CD4-positive, alpha-beta T cell (primary cell): ENCODE results near the gene COL1A1. TPM values are rescaled to one million over a fixed set of nuclear protein-coding genes. Genes with fewer than 3 reads are reported as not detected.

Experiments
- ATAC-seq: fragments of 200-7000 bp; cut with Tn5 transposase; one replicate; pipeline ENCODE4 v1.10.0; 2022; ENCODE audit warnings: mild to moderate bottlenecking; ENCODE audit not compliant: poor library complexity
- CTCF ChIA-PET: fragments of 350-600 bp; sonication (Branson Sonifier 250); formaldehyde crosslinking; loops from one replicate; lab custom pipeline; 2021; ENCODE audit warnings: antibody characterized with exemption, inconsistent platforms; lab: Charles Lee
- POLR2A ChIA-PET: fragments of 350-600 bp; sonication (Branson Sonifier 250); formaldehyde crosslinking; loops from one replicate; lab custom pipeline; 2021; ENCODE audit warnings: antibody characterized with exemption, inconsistent platforms; lab: Charles Lee
- DNase-seq, 14 experiments: peaks; one replicate each; pipeline ENCODE4 v3.0.0-alpha.2; 2013 to 2020; ENCODE audit warnings: mixed read lengths in 2 of 14
- H3K27ac ChIP-seq, 2 donors: one replicate each; pipeline versions ENCODE4 v1.5.1 to v1.7.0; 2013; ENCODE audit warnings: low read length in 2 of 2, low read depth in 1 of 2, mild to moderate bottlenecking in 1 of 2
- H3K27me3 ChIP-seq, 2 experiments: 1 replicate in 1 of 2; 2 replicates in 1 of 2; pipeline versions ENCODE4 v1.6.1 to v1.7.0; 2013; ENCODE audit warnings: low read length in 2 of 2, control low read depth in 1 of 2, mild to moderate bottlenecking in 1 of 2, moderate library complexity in 1 of 2; ENCODE audit not compliant: insufficient read depth in 2 of 2, control insufficient read depth in 1 of 2
- H3K36me3 ChIP-seq: one replicate; pipeline ENCODE4 v1.6.1; 2013; ENCODE audit warnings: low read length, control low read depth; ENCODE audit not compliant: insufficient read depth
- H3K4me1 ChIP-seq: one replicate; pipeline ENCODE4 v1.6.1; 2013; ENCODE audit warnings: low read length, control low read depth; ENCODE audit not compliant: insufficient read depth
- H3K4me3 ChIP-seq: one replicate; pipeline ENCODE4 v1.5.1; 2013; ENCODE audit warnings: mild to moderate bottlenecking, low read length, moderate library complexity
- H3K9me3 ChIP-seq, 2 experiments: 1 replicate in 1 of 2; 2 replicates in 1 of 2; pipeline versions ENCODE4 v1.6.1 to v1.7.0; 2013; ENCODE audit warnings: low read length in 2 of 2, mild to moderate bottlenecking in 2 of 2, control low read depth in 1 of 2, moderate library complexity in 1 of 2; ENCODE audit not compliant: control insufficient read depth in 1 of 2, insufficient read depth in 1 of 2
- H3K27ac Mint-ChIP-seq: one replicate; pipeline ENCODE4 v1.8.0; 2020; ENCODE audit warnings: mixed read lengths
- H3K27me3 Mint-ChIP-seq: one replicate; pipeline ENCODE4 v1.8.0; 2021; ENCODE audit warnings: mixed read lengths
- H3K36me3 Mint-ChIP-seq: one replicate; pipeline ENCODE4 v1.8.0; 2021; ENCODE audit warnings: low read depth, mixed read lengths
- H3K4me1 Mint-ChIP-seq: one replicate; pipeline ENCODE4 v1.8.0; 2021; ENCODE audit warnings: low read depth, mixed read lengths
- H3K4me3 Mint-ChIP-seq: one replicate; pipeline ENCODE4 v1.8.0; 2020; ENCODE audit warnings: mild to moderate bottlenecking, mixed read lengths
- H3K9me3 Mint-ChIP-seq: one replicate; pipeline ENCODE4 v1.8.0; 2020; ENCODE audit warnings: mixed read lengths
- CTCF ChIP-seq: fragments of 200-600 bp; IDR thresholded peaks from one replicate; pipeline ENCODE4 v1.8.0; 2022; ENCODE audit warnings: antibody characterized with exemption, mild to moderate bottlenecking
- intact Hi-C, 2 experiments: fragments of 100-400 bp; cut with DNase I in 1 of 2; cut with micrococcal nuclease in 1 of 2; formaldehyde crosslinking; loops; one replicate each; pipeline versions ENCODE4 v1.15.1 to v1.9.0; 2023 to 2025; cut with DNase I, micrococcal nuclease
- total RNA-seq, 174 experiments: library from RNA in 2 of 174; stranded (reverse) in 2 of 174; gene quantifications; one replicate each; pipeline ENCODE4 v1.2.3 and lab custom pipeline; 2021 to 2026

Gene COL1A1
- total RNA-seq, 2 experiments from 2014 or later: 10.0 to 11.4 TPM

GRCh38 chr17:50177983-50178834 lies 23.2 kb downstream of the COL1A1 start:
- H3K27ac ChIP-seq: no peak overlapping the region
- H3K9me3 ChIP-seq: no peaks in the 10 kb centered on the region
- POLR2A ChIA-PET: interaction anchor here (0.7 to 1.1 kb wide), 3 partner anchors 16 to 61 kb away, joined by 3 read pairs; no protein-coding TSS in a partner anchor
- H3K27me3 Mint-ChIP-seq: no peaks in the 10 kb centered on the region
- H3K4me3 ChIP-seq: no peak overlapping the region
- no peaks in the 10 kb centered on the region for H3K36me3 Mint-ChIP-seq
- ATAC-seq (peak; percentile 92), DNase-seq (peak; percentile 23 to 77 (median 40))
- H3K36me3 ChIP-seq: no peaks in the 10 kb centered on the region
- no peaks in the 10 kb centered on the region for H3K27me3 ChIP-seq
- no peaks in the 10 kb centered on the region for H3K9me3 Mint-ChIP-seq
- H3K4me3 Mint-ChIP-seq: peak overlapping the region; percentile 39
- peak; percentile 58 for TF ChIP-seq CTCF
- no peak overlapping the region for H3K27ac Mint-ChIP-seq
- CTCF ChIA-PET: interaction anchor here (1.0 to 2.2 kb wide), 4 partner anchors 19 to 84 kb away, joined by 4 to 7 read pairs (median 6); no protein-coding TSS in a partner anchor
- peaks cover 12% of the 10 kb centered on the region for H3K4me1 ChIP-seq
- intact Hi-C loops: loop anchor here in 1 of 2 experiments (5.0 kb wide), 1 partner anchor 36 kb away; no protein-coding TSS in a partner anchor
- peaks cover 16% of the 10 kb centered on the region for H3K4me1 Mint-ChIP-seq

GRCh38 chr17:50177476-50177875 lies 24.0 kb downstream of the COL1A1 start:
- Histone ChIP-seq H3K4me3 (no peak overlapping the region), H3K4me1 (peaks cover 11% of the 10 kb centered on the region), H3K36me3 (no peaks in the 10 kb centered on the region), H3K27ac (no peak overlapping the region), H3K9me3 (no peaks in the 10 kb centered on the region), H3K27me3 (no peaks in the 10 kb centered on the region)
- Mint-ChIP-seq H3K4me1 (peaks cover 11% of the 10 kb centered on the region), H3K27ac (no peak overlapping the region), H3K36me3 (no peaks in the 10 kb centered on the region), H3K27me3 (no peaks in the 10 kb centered on the region), H3K9me3 (no peaks in the 10 kb centered on the region), H3K4me3 (no peak overlapping the region)
- TF ChIP-seq CTCF: no peak
- DNase-seq: no peak
- CTCF ChIA-PET: interaction anchor here (1.5 to 2.2 kb wide), 3 partner anchors 20 to 84 kb away, joined by 4 to 6 read pairs (median 5); no protein-coding TSS in a partner anchor
- POLR2A ChIA-PET: interaction anchor here (0.7 to 1.1 kb wide), 3 partner anchors 15 to 60 kb away, joined by 3 read pairs; no protein-coding TSS in a partner anchor
- intact Hi-C loops: loop anchor here in 1 of 2 experiments (5.0 kb wide), 1 partner anchor 35 kb away; no protein-coding TSS in a partner anchor
- no peak for ATAC-seq

GRCh38 chr17:50176559-50177357 lies 24.7 kb downstream of the COL1A1 start:
- POLR2A ChIA-PET: interaction anchor here (1.0 to 1.1 kb wide), 2 partner anchors 15 to 25 kb away, joined by 3 read pairs; no protein-coding TSS in a partner anchor
- no peak overlapping the region for H3K4me3 ChIP-seq
- DNase-seq (no peak), ATAC-seq (no peak)
- peaks cover 11% of the 10 kb centered on the region for H3K4me1 Mint-ChIP-seq
- no peaks in the 10 kb centered on the region for H3K9me3 Mint-ChIP-seq
- H3K4me1 ChIP-seq: peaks cover 11% of the 10 kb centered on the region
- H3K27ac ChIP-seq: no peak overlapping the region
- H3K27me3 ChIP-seq: no peaks in the 10 kb centered on the region
- CTCF ChIA-PET: interaction anchor here (1.7 to 2.2 kb wide), 2 partner anchors 21 to 60 kb away, joined by 5 to 6 read pairs; no protein-coding TSS in a partner anchor
- H3K36me3 ChIP-seq: no peaks in the 10 kb centered on the region
- intact Hi-C loops: loop anchor here in 1 of 2 experiments (5.0 kb wide), 1 partner anchor 34 kb away; no protein-coding TSS in a partner anchor
- no peak overlapping the region for H3K27ac Mint-ChIP-seq
- no peaks in the 10 kb centered on the region for H3K36me3 Mint-ChIP-seq
- H3K27me3 Mint-ChIP-seq: no peaks in the 10 kb centered on the region
- TF ChIP-seq CTCF: no peak
- no peak overlapping the region for H3K4me3 Mint-ChIP-seq
- H3K9me3 ChIP-seq: no peaks in the 10 kb centered on the region
